ENCODE results near the gene ITGB1BP1. TPM values are rescaled to one million over a fixed set of nuclear protein-coding genes. Genes with fewer than 3 reads are reported as not detected.
A peak's percentile ranks its signal among the peaks of the same experiment; 100 is the strongest.

ITGB1BP1 gene
- total and polyA plus RNA-seq, 9 of the 15 experiments (the other 6 are each of a cell fraction or from before 2014, with no cell fraction given): 37.8 to 95.3 (median 50.4) TPM

DNA sequence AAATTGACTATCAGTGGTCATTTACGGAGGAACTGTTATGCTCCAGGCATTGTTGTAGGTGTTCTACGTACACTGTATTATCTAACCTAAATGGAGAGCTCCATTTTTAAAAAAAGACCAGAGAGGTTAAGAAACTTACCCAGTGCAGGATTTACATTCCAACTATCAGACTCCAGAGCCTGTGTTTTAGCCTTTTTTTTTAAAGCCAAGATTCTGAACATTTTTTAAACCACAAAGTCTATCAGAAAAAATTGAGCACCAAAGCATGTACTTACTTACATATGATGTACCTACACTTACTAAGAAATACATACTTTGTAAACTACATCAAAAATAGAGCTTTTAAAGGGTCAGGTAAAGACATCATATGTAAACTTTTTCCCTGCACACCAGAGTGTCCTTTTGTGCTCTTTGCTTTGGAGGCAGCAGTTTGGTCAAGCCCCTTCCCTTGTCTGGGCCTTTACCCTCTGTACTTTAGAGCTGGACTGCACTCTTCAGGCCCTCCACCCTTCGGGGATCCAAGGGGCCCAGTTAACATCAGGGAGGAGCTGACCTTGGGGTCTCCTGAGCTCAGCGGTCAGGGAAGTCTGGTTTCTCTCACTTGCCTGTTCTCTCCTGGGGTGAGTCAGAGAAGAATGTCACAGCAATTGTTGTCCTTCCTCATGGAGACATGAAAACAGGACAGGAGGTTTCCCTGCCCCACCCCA is 58.4 kb downstream of the ITGB1BP1 start:
- Histone ChIP-seq H3K36me3 (ENCODE audit: control insufficient read depth, insufficient read depth, low read length) (no peaks in the 10 kb centered on the region), H3K9me3 (replicated peaks; ENCODE audit: control insufficient read depth, insufficient read depth, low read depth, low read length) (no peaks in the 10 kb centered on the region), H3K4me2 (ENCODE audit: insufficient read depth, low read length) (no peak overlapping the region), H4K20me1 (replicated peaks; ENCODE audit: control insufficient read depth, insufficient read depth, low read length) (no peaks in the 10 kb centered on the region), H3K27ac (ENCODE audit: extremely low read depth, low read depth, low read length) (no peak overlapping the region), H3K79me2 (ENCODE audit: control insufficient read depth, insufficient read depth, low read length) (no peaks in the 10 kb centered on the region), H3K9me1 (ENCODE audit: control insufficient read depth, insufficient read depth, low read length) (no peaks in the 10 kb centered on the region), H3K4me3 (no peak overlapping the region), H3K9ac (ENCODE audit: insufficient read depth in 1 of 2, low read depth in 2 of 2, low read length in 2 of 2) (no peak overlapping the region; a peak in 1 of 4 replicates), H3K27me3 (ENCODE audit: control insufficient read depth in 2 of 2, insufficient read depth in 2 of 2, low read length in 2 of 2) (peaks cover 0 to 16% of the 10 kb centered on the region in 2 experiments; a peak in 3 of 5 replicates), H3K4me1 (replicated peaks in 1 of 2; ENCODE audit: control insufficient read depth in 2 of 2, insufficient read depth in 2 of 2, low read length in 2 of 2) (no peaks in the 10 kb centered on the region), H2AFZ (ENCODE audit: low read depth, low read length) (no peak overlapping the region)
- 12% methylated on average over 4 of the region's 4 CpGs for WGBS (ENCODE audit: insufficient coverage, low coverage, missing lambda C conversion rate)
- FAIRE-seq (no peak), ATAC-seq (peak; percentile 56), DNase-seq (ENCODE audit: extremely low read depth in 1 of 4, low spot score in 3 of 4) (no peak)
- intact Hi-C loops (cut with micrococcal nuclease): no loop called here
- TF ChIP-seq ZBTB11 (CRISPR knock-in tag; IDR thresholded peaks at IDR 0.05): 0 out of 6 replicates have a peak, but pooled peaks of 1 of the 3 experiments have one; percentile 54
- TF ChIP-seq FOSL1 (tag; conservative IDR thresholded peaks at IDR 0.05): peak; percentile 60; the same call in 1 of the 2 replicates
- TF ChIP-seq RFX1 (IDR thresholded peaks at IDR 0.05): no peak
- TF ChIP-seq, protein P1, sequence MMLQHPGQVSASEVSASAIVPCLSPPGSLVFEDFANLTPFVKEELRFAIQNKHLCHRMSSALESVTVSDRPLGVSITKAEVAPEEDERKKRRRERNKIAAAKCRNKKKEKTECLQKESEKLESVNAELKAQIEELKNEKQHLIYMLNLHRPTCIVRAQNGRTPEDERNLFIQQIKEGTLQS (IDR thresholded peaks at IDR 0.05): peak; percentile 18; the same call in 1 of the 2 replicates
- TF ChIP-seq, protein P1 (CRISPR knock-in tag; conservative IDR thresholded peaks at IDR 0.05): no peak
- ChIA-PET POLR2A (interaction anchor here (0.6 to 1.4 kb wide), 4 partner anchors 11 to 222 kb away, joined by 3 read pairs; no protein-coding TSS in a partner anchor), CTCF (ENCODE audit: low intra/inter-chr PET ratio) (no interaction called here)
- in situ Hi-C loops (cut with MboI): no loop called here
- BruUV-seq (replicated peaks): no TSS peak
